GM06990 (cell line): ENCODE data around the gene VASH1.

ENCODE experiments used
- DNase-seq: peaks from one replicate; pipeline ENCODE4 v3.0.0-alpha.2; 2011; ENCODE audit not compliant: insufficient read length; ENCODE audit errors: extremely low read depth
- H3K27me3 ChIP-seq: replicated peaks from 2 replicates; pipeline ENCODE4 v1.6.0; 2011; ENCODE audit warnings: low read length; ENCODE audit not compliant: control insufficient read depth, insufficient read depth
- H3K36me3 ChIP-seq: 2 replicates; pipeline ENCODE4 v1.5.1; 2011; ENCODE audit warnings: low read length; ENCODE audit not compliant: control insufficient read depth, insufficient read depth
- H3K4me3 ChIP-seq: replicated peaks from 2 replicates; pipeline ENCODE4 v1.5.1; 2011; ENCODE audit warnings: low read depth, mild to moderate bottlenecking, control low read depth, low read length
- TF ChIP-seq, protein P1 (sequence below): IDR thresholded peaks from 2 replicates; pipeline ENCODE4 v1.5.1; 2011; ENCODE audit warnings: low read length, control low read depth, mild to moderate bottlenecking, inconsistent platforms; ENCODE audit not compliant: insufficient read depth, poor library complexity, severe bottlenecking

Gene VASH1

DNA sequence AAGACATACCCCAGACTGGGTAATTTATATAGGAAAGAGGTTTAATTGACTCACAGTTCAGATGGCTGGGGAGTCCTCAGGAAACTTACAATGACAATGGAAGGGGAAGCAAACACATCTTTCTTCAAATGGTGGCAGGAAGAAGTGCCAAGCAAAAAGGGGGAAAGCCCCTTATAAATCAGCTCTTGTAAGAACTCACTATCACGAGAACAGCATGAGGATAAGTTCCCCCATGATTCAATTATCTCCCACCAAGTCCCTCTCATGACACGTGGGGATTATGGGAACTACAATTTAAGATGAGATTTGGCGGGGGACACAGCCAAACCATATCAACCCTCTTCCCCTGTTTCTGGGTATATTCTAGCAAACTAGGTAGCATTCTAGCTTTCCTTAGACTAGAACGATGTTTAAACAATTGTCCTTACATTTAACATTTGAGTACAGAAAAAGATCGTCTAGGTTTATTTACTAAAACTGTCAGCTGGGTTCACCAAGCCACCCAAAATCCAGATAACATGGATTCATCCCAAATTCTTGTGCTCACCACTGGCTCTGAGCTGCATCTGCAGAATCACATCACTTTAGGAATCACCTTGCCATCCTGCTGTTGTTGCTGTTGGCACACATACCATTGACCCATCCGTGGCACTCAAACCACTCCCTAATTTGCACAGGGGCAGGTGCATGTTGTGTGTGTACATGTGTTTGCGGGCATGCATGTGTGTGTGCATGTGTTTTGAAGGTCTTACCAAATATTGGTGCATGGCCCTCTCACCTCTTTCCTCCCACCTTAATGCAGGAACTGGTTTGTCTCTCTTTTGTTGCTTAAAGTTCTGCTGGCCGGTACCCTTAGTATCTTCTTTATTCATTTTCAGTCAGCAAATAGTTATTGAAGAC, 36.4 kb upstream of the VASH1 start:
- no peak for DNase-seq
- no peak overlapping the region for H3K4me3 ChIP-seq
- no peaks in the 10 kb centered on the region for H3K36me3 ChIP-seq
- no peaks in the 10 kb centered on the region for H3K27me3 ChIP-seq
- TF ChIP-seq, protein P1, sequence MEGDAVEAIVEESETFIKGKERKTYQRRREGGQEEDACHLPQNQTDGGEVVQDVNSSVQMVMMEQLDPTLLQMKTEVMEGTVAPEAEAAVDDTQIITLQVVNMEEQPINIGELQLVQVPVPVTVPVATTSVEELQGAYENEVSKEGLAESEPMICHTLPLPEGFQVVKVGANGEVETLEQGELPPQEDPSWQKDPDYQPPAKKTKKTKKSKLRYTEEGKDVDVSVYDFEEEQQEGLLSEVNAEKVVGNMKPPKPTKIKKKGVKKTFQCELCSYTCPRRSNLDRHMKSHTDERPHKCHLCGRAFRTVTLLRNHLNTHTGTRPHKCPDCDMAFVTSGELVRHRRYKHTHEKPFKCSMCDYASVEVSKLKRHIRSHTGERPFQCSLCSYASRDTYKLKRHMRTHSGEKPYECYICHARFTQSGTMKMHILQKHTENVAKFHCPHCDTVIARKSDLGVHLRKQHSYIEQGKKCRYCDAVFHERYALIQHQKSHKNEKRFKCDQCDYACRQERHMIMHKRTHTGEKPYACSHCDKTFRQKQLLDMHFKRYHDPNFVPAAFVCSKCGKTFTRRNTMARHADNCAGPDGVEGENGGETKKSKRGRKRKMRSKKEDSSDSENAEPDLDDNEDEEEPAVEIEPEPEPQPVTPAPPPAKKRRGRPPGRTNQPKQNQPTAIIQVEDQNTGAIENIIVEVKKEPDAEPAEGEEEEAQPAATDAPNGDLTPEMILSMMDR, result no peak

DNA sequence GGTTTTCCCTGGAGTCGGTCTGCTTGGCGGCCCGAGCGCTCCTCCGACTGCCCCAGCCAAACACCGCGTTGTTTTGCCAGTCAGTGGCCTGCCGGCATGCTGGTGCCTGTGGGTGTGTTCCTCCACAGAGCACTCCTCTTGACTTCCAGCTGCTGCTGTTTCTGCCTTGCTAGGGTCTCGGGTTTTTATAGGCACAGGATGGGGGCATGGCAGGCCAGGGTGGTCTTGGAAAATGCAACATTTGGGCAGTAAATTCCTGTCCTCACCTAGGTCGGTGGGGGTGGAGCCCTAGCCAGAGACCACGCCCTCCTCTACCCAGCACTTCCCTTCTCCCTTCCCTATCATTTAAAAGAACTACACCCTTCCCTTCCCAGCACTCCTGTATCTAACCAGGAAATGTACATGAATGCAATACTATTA, 34.7 kb upstream of the VASH1 start:
- Histone ChIP-seq H3K36me3 (no peaks in the 10 kb centered on the region), H3K27me3 (no peaks in the 10 kb centered on the region), H3K4me3 (no peak overlapping the region)
- TF ChIP-seq, protein P1, result no peak
- DNase-seq, result no peak

DNA sequence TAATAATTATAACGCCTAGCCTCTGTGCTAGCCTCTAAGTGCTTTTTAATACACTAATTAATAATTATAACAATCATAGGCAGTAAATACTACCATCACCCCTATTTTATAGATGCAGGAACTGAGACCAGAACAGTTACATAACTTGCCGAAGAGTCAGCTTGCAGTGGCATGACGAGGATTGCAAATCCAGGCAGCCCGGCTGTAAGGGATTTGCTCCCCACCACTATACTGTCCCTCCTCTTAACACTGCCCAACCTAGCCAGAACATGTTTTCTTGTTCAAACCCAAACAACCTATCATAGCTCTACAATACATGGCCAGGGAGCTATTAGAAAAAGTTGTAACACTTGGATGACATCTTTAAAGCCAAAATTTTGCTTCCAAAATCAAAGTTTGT, 33.9 kb upstream of the VASH1 start:
- no peaks in the 10 kb centered on the region for H3K27me3 ChIP-seq
- no peaks in the 10 kb centered on the region for H3K36me3 ChIP-seq
- DNase-seq, result no peak

DNA sequence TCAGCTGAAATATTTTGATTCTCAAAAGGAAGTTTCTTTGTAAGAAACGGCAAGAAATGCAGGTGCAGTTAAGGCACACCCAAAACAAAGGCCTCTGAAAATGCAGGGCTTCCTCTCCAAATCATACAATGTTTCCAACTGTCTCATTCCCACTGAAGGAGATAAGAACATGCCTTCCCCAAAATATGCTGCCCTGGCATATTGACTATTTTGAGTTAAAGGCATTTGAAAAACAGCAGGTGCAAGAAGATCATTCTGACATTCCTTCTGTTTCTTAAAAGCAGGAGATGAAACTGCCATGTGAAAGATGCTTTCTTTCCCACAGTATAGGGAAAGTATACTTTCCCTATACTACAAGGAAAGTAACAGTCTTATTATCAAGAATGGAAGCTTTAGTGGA, 33.4 kb upstream of the VASH1 start:
- TF ChIP-seq, protein P1, result no peak
- no peak overlapping the region for H3K4me3 ChIP-seq
- no peaks in the 10 kb centered on the region for H3K27me3 ChIP-seq
- no peak for DNase-seq
- H3K36me3 ChIP-seq, result no peaks in the 10 kb centered on the region

More for the DNA sequence above, 33.9 kb upstream of the VASH1 start:
- H3K4me3 ChIP-seq, result no peak overlapping the region
- TF ChIP-seq, protein P1, result no peak

DNA sequence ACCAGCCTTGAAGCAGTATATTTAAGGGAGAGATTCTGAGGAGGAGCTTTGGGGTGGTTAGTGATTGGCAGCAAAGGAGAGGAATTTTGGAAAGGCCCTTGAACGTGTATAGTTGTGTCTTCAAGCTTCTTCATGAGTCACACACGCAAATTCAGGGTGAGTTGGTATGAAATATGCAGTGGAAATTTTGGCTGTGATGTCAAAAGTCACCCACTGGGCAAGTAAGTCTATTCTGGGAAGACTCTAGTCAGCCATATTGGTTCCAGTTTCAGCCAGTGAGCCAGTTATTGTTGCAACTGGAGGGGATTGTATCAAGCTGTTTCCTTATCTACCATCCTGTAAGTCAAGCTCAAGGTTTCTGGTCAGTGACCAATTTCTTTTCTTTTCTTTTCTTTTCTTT, 32.0 kb upstream of the VASH1 start:
- Histone ChIP-seq H3K36me3 (no peaks in the 10 kb centered on the region), H3K27me3 (no peaks in the 10 kb centered on the region), H3K4me3 (no peak overlapping the region)
- DNase-seq, result no peak
- TF ChIP-seq, protein P1, result no peak
